ACHN (cell line): Measurements from ENCODE around the gene SLC9A5.

ENCODE experiments used
- DNase-seq: peaks from one replicate; pipeline ENCODE4 v3.0.0-alpha.2; 2015
- in situ Hi-C: cut with HindIII; loops from 2 replicates; pipeline ENCODE4 v1.10.0; 2017; ENCODE audit warnings: low sequenced_read_pairs, low pct_ligation_motif_present, low pct_unique_long_range_greater_than_20kb

Gene SLC9A5

DNA sequence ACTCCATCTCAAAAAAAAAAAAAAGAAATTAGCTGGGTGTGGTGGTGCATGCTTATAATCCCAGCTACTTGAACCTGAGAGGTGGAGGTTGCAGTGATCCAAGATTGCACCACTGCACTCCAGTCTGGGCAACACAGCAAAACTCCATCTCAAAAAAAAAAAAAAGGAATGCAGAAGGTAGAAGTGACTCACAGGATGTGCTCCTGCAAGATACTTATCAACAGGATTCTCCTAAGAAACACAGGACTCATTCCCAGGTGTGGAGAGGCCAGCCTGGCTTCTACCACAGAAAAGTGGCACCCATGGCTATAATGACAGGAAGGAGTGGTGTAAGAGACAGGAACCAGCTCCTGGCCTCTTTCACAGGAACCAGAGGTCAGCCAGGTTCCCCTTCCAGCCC, 36.0 kb upstream of the SLC9A5 start:
- in situ Hi-C loops: no loop called here
- DNase-seq: peak; percentile 19

DNA sequence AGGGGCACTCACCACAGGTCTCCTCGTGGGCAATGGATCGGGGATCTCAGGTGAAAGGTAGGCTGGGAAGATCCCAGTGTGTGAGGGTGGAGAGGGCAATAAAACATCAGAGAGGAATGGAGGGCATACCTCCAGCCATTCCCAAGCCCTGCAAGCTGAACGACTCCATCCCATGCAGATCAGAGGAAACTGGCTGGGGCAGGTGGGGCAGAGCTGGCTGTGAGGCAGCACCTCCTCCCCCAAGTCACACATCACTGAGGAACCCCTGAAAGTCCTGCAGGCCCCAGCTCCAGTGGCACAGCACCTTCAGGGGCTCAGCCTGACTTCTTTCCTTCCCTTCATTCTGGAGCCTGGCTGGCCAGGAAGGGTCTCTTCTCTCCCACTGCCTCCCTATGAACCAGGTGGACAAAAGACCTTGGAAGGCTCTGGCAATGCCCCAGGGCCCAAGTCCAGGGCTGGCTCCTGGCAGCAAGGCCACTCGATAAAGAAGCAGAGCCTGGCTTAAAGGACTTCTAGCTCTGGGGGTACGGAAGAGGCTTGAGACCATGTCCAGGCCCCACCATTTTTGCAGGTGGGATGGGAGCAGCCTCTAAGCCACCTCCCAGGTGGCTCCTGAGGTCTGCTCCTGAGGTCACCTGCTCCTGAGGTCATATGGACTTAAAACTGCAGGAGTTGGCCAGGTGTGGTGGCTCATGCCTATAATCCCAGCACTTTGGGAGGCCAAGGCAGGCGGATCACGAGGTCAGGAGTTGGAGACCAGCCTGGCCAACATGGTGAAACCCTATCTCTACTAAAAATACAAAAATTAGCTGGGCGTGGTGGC, 35.4 kb upstream of the SLC9A5 start:
- in situ Hi-C loops: no loop called here
- no peak for DNase-seq

DNA sequence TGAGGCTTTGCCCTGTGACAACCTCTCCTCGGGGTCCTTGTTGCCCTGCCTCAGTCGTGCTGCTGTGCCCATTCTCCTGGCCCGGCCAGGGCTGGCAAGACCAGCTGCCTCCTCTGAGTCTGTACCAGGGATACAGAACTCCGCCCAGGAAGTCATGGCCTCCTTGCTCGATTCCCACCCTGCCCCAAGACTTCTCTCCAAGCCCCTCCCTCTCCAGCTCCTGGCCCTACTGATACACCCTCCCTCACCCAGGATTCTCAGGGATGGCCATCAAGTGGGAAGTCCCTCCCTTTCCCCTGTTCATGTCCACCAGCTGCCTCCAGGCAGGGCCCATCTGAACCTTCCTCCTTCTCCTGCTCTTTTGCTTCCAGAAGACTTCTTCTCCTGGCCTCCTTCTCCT, 33.1 kb upstream of the SLC9A5 start:
- in situ Hi-C loops: no loop called here

DNA sequence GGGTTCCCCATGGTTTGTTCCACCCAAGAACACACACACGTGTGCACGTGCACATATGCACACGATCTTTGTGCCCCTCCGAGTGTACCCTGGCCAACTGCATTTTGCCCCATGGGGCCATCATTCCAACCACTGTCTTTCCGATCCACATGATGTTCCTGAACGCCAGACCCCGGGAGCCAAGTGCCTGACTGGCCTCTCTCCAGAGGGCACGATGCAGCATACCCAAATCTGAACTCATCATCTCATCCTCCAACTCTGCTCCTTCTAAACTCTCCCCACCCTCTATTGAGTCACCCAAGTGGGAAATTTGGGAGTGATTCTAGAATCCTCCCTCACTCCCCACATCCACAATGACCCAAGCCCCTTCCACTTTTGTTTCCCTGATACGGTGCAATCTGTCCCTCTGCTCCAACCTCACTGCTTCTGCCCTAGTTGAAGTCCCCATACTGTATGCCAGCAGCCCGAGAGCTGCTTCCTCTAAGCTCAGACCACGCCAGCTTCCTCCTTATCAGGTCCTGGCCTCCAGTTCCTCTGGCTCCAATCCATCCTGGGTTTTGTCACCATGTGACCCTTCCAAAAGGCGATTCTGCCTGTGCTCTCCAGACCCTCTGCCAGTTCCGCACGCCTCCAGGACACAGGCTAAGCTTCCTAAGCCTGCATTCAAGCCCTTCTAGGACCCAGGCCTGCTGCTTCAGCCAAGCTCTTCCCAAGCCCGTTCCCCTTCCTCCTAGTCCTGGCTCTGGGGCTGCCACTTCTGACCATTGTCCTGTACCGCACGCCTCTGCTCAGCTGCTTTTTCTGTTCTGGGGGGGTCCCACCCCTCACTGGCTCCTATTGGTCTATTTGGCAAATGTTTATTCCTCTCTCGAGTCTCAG, 31.9 kb upstream of the SLC9A5 start:
- no peak for DNase-seq
- in situ Hi-C loops: no loop called here

More for the DNA sequence above, 33.1 kb upstream of the SLC9A5 start:
- no peak for DNase-seq

DNA sequence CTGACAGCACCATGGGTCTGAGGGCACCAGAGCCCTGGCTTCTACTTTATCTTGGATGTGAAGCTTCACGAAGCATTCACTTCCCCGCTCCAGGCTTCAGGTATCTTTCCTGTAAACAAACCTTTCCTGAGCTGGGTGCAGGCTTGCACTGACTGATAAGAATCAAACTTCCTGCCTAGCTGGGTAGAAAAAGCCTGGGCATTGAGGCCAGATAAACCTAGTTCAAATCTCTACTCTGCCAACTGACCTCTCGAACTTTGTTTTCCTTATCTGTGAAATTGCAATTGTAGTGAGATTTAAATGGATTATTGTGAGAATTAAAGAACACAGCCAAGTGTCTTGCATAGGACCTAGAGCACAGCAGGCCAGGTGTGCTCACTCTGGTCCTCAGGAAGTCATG, 24.8 kb upstream of the SLC9A5 start:
- DNase-seq: no peak
- in situ Hi-C loops: no loop called here

DNA sequence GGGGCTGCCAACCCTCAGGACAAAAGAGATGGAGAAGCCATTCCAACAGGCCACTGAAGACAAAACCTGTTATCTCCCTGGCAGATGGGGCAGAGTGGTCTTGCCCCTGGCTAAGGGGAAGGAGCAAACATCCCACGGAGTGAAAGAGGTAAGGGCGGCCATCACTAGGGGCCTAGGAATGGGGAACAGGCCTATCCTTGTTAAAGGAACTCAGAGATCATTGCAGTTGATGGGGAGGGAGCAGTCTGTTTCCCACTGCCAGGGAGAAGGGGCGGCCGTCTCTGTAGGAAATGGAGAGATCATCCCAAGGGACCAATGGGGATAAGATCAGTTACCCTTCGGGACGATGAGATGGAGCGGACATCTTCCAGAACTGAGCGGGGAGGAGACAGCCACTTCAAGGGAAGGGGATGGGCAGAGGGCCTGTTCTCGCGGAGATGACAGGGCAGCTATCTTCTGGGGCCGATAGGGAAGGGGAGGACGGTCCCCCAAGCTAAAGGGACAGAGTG, 22.4 kb upstream of the SLC9A5 start:
- no peak for DNase-seq
- in situ Hi-C loops: no loop called here

DNA sequence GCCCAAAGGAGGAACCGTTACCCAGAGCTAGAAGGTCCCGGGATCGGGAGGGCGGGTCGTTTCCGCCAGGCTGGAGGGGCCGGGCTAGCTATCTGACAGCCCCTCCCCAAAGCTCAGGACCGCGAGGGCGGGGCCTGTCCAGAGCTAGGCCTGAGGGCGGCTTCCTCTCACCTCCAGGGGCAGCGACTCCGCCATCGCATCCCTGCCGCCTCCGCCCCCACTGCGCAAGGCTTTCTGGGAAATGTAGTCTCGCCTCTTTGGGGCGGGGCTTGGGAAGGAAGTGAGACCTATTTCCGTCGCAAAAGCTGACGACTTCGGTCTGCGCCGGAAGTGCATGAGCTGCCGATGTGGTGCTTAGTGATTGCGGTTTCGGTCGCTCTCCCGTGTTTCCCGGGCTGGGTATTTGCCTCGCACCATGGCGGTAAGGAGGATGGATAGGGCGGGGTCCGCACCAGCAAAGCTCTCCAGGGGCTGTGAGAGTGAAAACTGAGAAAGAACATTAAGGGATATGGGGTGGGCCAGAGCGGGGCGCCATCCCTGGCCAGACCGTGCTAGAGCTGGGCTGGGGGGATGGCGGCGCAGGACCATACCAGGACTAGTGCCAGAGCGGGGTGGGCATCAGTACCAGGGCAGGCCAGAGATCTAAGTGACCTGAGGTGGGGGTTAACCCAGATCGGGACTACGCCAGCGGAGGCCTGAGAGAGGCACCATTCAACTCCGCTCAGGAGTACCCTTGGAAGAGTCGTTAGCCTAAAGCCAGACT, 21.8 kb upstream of the SLC9A5 start, which contains the start of gene TMEM208:
TSS of gene TMEM208 (plus strand) at position 327 of the 763 bp plus-strand sequence. CDS start at position 416, 89 bp downstream.
- peak; percentile 100 for DNase-seq
- in situ Hi-C loops: no loop called here

DNA sequence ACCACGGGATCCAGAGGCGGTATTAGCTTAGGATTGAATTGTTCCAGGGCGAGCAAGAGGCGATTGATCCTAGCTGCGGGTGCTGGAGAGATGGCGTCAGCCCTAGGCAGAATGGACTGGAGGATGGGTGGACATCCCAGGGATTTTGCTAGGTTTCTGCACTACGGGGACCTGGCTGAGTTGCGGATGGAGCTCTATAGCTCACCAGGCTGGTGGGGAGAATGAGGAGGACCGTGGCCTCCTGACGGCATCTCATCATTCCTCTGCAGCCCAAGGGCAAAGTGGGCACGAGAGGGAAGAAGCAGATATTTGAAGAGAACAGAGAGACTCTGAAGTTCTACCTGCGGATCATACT, 21.2 kb upstream of the SLC9A5 start:
- DNase-seq: no peak
- in situ Hi-C loops: no loop called here

DNA sequence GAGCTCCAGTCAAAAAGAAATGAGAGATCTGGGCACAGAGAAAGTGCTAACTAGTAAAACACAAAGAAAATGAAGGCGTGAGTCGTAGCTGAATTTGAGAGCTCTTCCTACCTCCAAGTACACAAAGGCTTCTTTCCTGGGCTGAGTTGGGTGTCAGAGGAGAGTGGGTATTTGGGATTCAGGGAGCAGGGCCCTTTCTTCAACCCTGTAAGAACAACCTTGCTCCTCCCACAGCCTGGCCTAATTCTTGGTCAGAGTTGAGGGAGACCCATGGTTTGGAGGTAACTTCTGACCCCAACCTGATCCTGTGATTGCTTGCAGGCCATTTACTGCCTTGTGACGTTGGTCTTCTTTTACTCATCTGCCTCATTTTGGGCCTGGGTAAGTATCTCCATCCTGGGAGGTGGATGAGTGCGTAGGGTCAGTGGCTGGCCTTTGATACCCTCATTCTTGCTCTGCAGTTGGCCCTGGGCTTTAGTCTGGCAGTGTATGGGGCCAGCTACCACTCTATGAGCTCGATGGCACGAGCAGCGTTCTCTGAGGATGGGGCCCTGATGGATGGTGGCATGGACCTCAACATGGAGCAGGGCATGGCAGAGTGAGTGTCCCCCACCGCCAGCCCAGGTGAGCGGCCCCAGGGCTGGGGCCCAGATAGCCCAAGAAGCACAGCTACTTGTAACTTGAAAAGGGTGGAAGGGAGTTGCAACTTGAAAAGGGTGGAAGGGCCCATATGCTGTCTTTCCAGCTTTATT, 20.6 kb upstream of the SLC9A5 start:
- no peak for DNase-seq
- in situ Hi-C loops: no loop called here

DNA sequence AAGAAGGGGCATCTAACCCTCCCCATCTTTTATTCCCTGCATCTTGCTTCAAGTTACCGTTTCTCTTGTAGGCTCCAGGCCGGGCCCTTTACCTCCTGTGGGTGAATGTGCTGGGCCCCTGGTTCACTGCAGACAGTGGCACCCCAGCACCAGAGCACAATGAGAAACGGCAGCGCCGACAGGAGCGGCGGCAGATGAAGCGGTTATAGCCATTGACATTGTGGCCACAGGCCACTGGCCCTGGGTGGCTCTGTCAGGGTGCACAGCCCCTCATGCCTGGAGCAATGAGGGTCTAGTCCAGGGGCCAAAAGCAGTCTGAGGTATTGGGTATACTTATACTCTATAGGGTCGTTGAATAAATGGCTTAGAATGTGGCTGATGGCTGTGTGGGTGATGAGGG, 19.9 kb upstream of the SLC9A5 start:
- no peak for DNase-seq
- in situ Hi-C loops: no loop called here

DNA sequence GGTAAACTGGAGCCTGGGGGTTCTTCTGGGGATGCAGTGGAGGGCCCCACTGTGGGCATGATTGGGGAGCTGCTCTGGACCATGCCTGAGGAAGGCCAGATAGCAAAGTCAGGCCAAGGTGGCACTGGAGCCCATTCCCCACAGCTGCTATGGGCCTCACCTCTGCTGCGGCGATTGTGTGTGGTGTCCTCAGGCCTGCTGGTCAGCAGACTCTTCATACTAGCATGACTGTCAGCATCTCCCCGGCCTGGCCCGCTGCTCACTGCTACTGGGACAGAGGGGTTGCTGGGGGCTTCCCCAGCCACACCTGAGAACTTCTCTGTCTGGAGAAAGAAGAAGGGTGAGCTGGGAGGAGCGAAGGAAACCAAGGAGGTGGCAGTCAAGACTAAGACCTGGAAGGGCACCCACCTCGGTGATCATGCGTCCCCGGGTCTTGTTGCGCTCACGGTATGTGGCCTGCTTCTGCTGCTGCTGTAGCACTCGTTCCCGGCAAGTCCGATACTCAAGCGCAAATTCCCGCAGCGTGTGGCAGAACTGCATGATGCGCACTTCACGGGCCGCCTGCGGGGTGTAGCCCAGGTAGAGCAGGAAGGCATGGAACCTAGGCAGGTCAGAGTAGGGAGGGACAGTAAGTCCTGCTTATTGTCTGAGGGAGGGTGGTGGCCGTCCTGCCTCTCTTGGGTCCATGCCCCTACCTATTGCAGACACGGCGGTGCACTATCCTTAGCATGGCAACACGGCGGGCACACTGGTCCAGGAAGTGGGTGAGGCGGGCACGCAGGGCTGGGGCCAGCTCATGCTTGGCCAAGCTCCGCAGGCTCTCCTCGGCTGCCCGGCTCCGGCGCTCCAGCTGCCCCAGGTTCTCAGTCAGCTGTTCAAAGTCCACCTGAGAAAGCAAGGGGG, 18.6 kb upstream of the SLC9A5 start:
- no peak for DNase-seq
- in situ Hi-C loops: no loop called here

DNA sequence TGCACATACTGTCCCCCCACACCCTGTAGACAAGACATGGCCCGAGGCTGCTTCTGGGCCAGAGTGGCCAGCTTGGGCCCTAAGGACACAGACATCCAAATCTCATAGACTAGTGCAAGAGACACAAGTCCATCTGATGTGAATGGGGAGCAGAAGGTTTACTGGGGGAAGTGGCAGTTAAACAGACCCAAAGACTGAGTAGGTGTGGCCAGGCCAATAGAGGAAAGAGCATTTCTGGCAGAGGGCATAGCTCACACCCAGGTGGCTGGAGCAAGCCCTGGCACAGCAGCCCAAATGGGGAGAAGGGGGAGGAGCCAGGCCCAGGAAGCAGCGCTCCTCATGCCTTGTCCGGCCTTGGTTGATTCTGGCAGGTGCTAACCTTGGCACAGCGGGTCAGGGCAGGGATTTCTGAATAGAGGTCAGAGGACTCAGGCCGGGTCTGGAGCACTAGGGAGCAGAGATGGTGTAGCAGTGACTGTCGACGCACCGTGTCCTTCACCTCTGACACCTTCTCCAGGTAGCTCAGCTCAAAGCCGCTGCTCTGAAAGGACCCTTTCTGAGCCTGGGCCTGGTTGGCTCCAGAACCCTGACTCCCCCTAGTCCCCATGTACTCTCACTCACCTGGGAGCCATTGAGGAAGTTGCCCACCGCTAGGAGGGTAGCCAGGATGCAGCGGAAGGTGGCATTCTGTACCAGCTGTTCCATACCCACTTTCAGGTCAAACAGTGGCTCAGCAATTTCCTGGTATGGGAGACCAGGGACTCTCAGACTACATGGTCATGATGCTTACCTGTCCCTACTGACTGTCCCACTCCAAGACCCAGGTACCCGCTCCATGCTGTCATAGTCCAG, 17.7 kb upstream of the SLC9A5 start:
- in situ Hi-C loops: no loop called here

DNA sequence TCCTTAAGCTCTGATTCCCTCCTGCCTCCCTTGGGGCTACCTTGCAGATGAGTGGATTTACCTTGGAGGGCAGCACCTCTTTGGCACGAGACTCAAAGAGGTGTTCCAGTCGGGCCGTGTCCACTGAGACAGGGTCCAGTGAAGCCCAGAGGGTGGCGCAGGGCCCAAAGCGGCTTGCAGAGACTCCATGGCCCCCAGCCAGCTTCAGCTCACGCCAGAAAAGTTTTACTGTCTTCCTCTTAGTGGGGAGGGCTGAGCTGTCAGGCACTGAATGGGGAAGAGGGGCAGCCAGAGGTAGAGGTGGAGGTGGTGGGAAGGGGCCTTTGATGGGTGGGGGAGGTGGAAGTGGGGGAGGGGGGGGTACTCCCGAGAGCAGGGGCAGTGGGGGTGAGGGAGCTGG, 15.2 kb upstream of the SLC9A5 start:
- in situ Hi-C loops: no loop called here
- DNase-seq: no peak

More for the DNA sequence above, 17.7 kb upstream of the SLC9A5 start:
- no peak for DNase-seq

DNA sequence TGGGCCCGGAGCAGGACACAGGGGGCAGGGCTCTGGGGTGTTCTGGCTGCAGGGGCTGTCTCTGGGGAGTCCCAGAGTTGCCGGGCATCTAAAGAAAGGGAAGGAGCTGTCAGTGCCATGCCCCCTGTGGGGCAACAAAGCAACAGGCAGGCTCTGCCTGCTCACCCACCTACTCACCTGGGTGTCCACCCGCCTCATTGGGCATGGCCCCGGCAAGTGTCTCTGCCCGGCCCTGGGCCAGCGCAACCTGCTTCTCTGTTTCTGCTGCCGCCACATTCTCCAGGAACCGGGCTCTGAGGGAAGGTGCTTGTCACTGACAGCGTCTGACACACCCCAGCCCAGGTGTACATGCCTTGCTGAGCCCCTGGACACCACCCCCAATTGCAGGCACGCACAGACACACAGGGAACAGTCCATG, 14.6 kb upstream of the SLC9A5 start:
- in situ Hi-C loops: no loop called here
- DNase-seq: no peak

DNA sequence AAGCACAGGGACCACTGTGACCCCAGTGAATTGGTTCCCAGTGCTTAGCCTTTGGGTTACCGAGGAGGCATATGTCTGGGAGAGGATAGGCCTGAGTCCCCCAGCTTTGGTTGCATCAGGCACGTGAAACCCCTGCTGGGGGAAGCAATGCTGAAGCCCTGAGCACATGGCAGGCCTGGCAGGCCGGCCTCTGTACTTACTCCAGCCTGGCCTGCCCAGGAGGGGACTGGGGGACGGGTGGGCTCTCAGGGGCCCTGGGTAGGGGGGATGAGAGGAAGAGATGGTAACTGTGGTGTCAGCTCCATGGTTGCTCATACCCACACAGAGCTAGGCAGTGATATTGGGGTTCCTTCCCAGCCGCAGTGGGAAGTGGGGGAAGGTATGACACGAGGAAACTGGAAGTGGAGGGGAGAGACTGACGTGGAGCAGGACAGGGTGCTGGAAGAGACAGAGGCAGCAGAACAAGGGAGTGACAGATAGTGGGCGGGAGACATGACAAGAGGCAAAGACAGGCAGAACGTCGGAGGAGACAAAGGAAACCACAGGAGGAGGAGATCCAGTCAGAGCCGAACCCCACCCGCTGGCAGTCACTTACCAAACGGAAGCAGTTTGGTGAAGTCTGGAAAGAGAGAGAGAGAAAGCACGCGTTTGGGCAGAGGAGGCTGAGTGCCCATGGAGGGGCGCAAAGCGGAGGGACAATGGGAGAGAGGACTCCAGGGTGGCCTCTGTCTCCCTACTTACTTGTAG, 12.8 kb upstream of the SLC9A5 start:
- no peak for DNase-seq
- in situ Hi-C loops: no loop called here
